AG04449 (cell line): Measurements from ENCODE around the gene PDE4D.

Source experiments
- CTCF ChIA-PET: fragments of 350-600 bp; formaldehyde crosslinking; extraction: SDS; loops from one replicate; lab custom pipeline; 2021; ENCODE audit warnings: antibody characterized with exemption; lab: Yijun Ruan, JAX
- POLR2A ChIA-PET: fragments of 400-600, 350-600 bp; formaldehyde crosslinking; extraction: SDS; loops from one replicate; lab custom pipeline; 2020; ENCODE audit warnings: antibody characterized with exemption, inconsistent platforms; lab: Yijun Ruan, JAX
- DNase-seq: peaks from one replicate; pipeline ENCODE4 v3.0.0-alpha.2; 2010; ENCODE audit warnings: low read depth, low spot score
- H3K4me3 ChIP-seq: 2 replicates; pipeline ENCODE4 v1.5.1; 2011; ENCODE audit warnings: low read depth, mild to moderate bottlenecking, control low read depth, low read length
- CTCF ChIP-seq: IDR thresholded peaks from one replicate; pipeline ENCODE4 v1.5.1; 2011; ENCODE audit warnings: mild to moderate bottlenecking, moderate library complexity, low read length, control low read depth, inconsistent platforms; ENCODE audit not compliant: insufficient read depth; ENCODE audit errors: missing control alignments

PDE4D gene

GRCh38 chr5:59091965-59092364 is 801.6 kb downstream of the PDE4D start:
- ChIA-PET CTCF (no interaction called here), POLR2A (no interaction called here)
- no peak for DNase-seq
- no peak for TF ChIP-seq CTCF
- no peak overlapping the region for H3K4me3 ChIP-seq

- ChIA-PET POLR2A (no interaction called here), CTCF (interaction anchor here (1.1 kb wide), 1 partner anchor 98 kb away, joined by 3 read pairs; no protein-coding TSS in a partner anchor)
Measured at GRCh38 chr5:59090323-59090722, 803.2 kb downstream of the PDE4D start.

GRCh38 chr5:59089767-59090166 is 803.8 kb downstream of the PDE4D start:
- no peak overlapping the region for H3K4me3 ChIP-seq
- DNase-seq, result no peak
- ChIA-PET CTCF (no interaction called here), POLR2A (no interaction called here)
- TF ChIP-seq CTCF, result no peak

More at GRCh38 chr5:59090323-59090722, 803.2 kb downstream of the PDE4D start:
- H3K4me3 ChIP-seq, result no peak overlapping the region
- no peak for TF ChIP-seq CTCF
- DNase-seq, result no peak

GRCh38 chr5:59088546-59088945 is 805.0 kb downstream of the PDE4D start:
- ChIA-PET CTCF (no interaction called here), POLR2A (no interaction called here)
- H3K4me3 ChIP-seq, result no peak overlapping the region
- DNase-seq, result no peak
- TF ChIP-seq CTCF, result no peak

- TF ChIP-seq CTCF, result no peak
- no peak for DNase-seq
- ChIA-PET POLR2A (no interaction called here), CTCF (interaction anchor here (1.1 to 1.2 kb wide), 2 partner anchors 51 to 200 kb away, joined by 3 read pairs; no protein-coding TSS in a partner anchor)
- no peak overlapping the region for H3K4me3 ChIP-seq
Measured at GRCh38 chr5:59086024-59086423, 807.5 kb downstream of the PDE4D start.

GRCh38 chr5:59081693-59082092 is 811.8 kb downstream of the PDE4D start:
- ChIA-PET POLR2A (no interaction called here), CTCF (no interaction called here)
- H3K4me3 ChIP-seq, result no peak overlapping the region
- no peak for DNase-seq
- TF ChIP-seq CTCF, result no peak
